HEK293 (cell line): ENCODE data around the gene RASGRF2.

Experiments
- CTCF ChIP-seq: fragments of 450-650 bp; formaldehyde crosslinking; IDR thresholded peaks from 2 replicates; pipeline ENCODE4 v1.5.1; 2016; ENCODE audit warnings: missing biosample characterization, missing genetic modification characterization
- REPIN1 ChIP-seq: fragments of 450-650 bp; formaldehyde crosslinking; IDR thresholded peaks from 2 replicates; pipeline ENCODE4 v1.5.1; 2017; ENCODE audit warnings: missing biosample characterization, missing genetic modification characterization, low read depth
- ZNF10 ChIP-seq: fragments of 450-650 bp; formaldehyde crosslinking; IDR thresholded peaks from 2 replicates; pipeline ENCODE4 v1.5.1; 2017; ENCODE audit warnings: missing biosample characterization, missing genetic modification characterization
- ZNF629 ChIP-seq: fragments of 450-650 bp; formaldehyde crosslinking; IDR thresholded peaks from 2 replicates; pipeline ENCODE4 v1.5.1; 2017; ENCODE audit warnings: missing biosample characterization, missing genetic modification characterization
- ZNF76 ChIP-seq: fragments of 450-650 bp; formaldehyde crosslinking; IDR thresholded peaks from 2 replicates; pipeline ENCODE4; 2016; ENCODE audit warnings: low read depth, missing biosample characterization, missing genetic modification characterization, borderline replicate concordance
- TF ChIP-seq, protein P1 (sequence below): fragments of 450-650 bp; formaldehyde crosslinking; IDR thresholded peaks from 2 replicates; pipeline ENCODE4 v1.5.1; 2016; ENCODE audit warnings: missing biosample characterization, missing genetic modification characterization
- TF ChIP-seq, protein P2 (sequence below): fragments of 450-650 bp; formaldehyde crosslinking; IDR thresholded peaks from 2 replicates; pipeline ENCODE4 v1.5.1; 2016; ENCODE audit warnings: missing biosample characterization, missing genetic modification characterization
- TF ChIP-seq, protein P3 (sequence below): fragments of 450-650 bp; formaldehyde crosslinking; IDR thresholded peaks from 2 replicates; pipeline ENCODE4 v1.5.0; 2017; ENCODE audit warnings: missing biosample characterization, missing genetic modification characterization, borderline replicate concordance

- TF ChIP-seq CTCF (tag by site-specific recombination) (no peak), ZNF76 (tag by site-specific recombination) (no peak), ZNF10 (tag by site-specific recombination) (no peak), ZNF629 (tag by site-specific recombination) (no peak), REPIN1 (no peak)
- TF ChIP-seq, protein P1, sequence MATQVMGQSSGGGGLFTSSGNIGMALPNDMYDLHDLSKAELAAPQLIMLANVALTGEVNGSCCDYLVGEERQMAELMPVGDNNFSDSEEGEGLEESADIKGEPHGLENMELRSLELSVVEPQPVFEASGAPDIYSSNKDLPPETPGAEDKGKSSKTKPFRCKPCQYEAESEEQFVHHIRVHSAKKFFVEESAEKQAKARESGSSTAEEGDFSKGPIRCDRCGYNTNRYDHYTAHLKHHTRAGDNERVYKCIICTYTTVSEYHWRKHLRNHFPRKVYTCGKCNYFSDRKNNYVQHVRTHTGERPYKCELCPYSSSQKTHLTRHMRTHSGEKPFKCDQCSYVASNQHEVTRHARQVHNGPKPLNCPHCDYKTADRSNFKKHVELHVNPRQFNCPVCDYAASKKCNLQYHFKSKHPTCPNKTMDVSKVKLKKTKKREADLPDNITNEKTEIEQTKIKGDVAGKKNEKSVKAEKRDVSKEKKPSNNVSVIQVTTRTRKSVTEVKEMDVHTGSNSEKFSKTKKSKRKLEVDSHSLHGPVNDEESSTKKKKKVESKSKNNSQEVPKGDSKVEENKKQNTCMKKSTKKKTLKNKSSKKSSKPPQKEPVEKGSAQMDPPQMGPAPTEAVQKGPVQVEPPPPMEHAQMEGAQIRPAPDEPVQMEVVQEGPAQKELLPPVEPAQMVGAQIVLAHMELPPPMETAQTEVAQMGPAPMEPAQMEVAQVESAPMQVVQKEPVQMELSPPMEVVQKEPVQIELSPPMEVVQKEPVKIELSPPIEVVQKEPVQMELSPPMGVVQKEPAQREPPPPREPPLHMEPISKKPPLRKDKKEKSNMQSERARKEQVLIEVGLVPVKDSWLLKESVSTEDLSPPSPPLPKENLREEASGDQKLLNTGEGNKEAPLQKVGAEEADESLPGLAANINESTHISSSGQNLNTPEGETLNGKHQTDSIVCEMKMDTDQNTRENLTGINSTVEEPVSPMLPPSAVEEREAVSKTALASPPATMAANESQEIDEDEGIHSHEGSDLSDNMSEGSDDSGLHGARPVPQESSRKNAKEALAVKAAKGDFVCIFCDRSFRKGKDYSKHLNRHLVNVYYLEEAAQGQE: no peak
- TF ChIP-seq, protein P2, sequence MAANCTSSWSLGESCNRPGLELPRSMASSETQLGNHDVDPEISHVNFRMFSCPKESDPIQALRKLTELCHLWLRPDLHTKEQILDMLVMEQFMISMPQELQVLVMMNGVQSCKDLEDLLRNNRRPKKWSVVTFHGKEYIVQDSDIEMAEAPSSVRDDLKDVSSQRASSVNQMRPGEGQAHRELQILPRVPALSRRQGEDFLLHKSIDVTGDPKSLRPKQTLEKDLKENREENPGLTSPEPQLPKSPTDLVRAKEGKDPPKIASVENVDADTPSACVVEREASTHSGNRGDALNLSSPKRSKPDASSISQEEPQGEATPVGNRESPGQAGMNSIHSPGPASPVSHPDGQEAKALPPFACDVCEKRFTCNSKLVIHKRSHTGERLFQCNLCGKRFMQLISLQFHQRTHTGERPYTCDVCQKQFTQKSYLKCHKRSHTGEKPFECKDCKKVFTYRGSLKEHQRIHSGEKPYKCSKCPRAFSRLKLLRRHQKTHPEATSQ (tag by site-specific recombination): no peak
- TF ChIP-seq, protein P3, sequence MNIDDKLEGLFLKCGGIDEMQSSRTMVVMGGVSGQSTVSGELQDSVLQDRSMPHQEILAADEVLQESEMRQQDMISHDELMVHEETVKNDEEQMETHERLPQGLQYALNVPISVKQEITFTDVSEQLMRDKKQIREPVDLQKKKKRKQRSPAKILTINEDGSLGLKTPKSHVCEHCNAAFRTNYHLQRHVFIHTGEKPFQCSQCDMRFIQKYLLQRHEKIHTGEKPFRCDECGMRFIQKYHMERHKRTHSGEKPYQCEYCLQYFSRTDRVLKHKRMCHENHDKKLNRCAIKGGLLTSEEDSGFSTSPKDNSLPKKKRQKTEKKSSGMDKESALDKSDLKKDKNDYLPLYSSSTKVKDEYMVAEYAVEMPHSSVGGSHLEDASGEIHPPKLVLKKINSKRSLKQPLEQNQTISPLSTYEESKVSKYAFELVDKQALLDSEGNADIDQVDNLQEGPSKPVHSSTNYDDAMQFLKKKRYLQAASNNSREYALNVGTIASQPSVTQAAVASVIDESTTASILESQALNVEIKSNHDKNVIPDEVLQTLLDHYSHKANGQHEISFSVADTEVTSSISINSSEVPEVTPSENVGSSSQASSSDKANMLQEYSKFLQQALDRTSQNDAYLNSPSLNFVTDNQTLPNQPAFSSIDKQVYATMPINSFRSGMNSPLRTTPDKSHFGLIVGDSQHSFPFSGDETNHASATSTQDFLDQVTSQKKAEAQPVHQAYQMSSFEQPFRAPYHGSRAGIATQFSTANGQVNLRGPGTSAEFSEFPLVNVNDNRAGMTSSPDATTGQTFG (tag by site-specific recombination): no peak
Observed at GRCh38 chr5:81180780-81181460, 220.8 kb downstream of the RASGRF2 start.
